K562 (cell line): ENCODE data around the gene GJC2. TPM values are rescaled to one million over a fixed set of nuclear protein-coding genes. Genes with fewer than 3 reads are reported as not detected.
A peak's percentile ranks its signal among the peaks of the same experiment; 100 is the strongest.

Source experiments
- ATAC-seq: fragments of 200-7000 bp; cut with Tn5 transposase; 3 replicates; pipeline ENCODE4 v1.9.1; 2020; ENCODE audit warnings: moderate library complexity
- BruUV-seq: library from RNA; stranded (reverse); fragments of 400-500 nt; replicated peaks from 2 replicates; lab custom pipeline; 2021; lab: Mats Ljungman, UMichigan
- CTCF ChIA-PET: fragments of 300-600 bp; formaldehyde crosslinking; extraction: SDS; loops from one replicate; lab custom pipeline; 2021; ENCODE audit warnings: low intra/inter-chr PET ratio; lab: Yijun Ruan, JAX
- POLR2A ChIA-PET: fragments of 300-600, 350-650 bp; sonication (Branson Sonifier 250); formaldehyde crosslinking; extraction: SDS; loops from one replicate; lab custom pipeline; 2021; ENCODE audit warnings: antibody characterized with exemption, inconsistent platforms; lab: Yijun Ruan, JAX
- DNase-seq, 4 experiments: peaks; one replicate each; pipeline versions ENCODE4 v3.0.0 to v3.0.0-alpha.2; 2011 to 2018; ENCODE audit warnings: low spot score in 3 of 4, mixed read lengths in 3 of 4; ENCODE audit errors: extremely low read depth in 1 of 4
- FAIRE-seq: peaks from 2 replicates; lab custom pipeline; 2011; peaks lifted over from hg19 to GRCh38; lab: Jason Lieb, UNC
- H2AFZ ChIP-seq: 2 replicates; pipeline ENCODE4 v1.6.0; 2011; ENCODE audit warnings: low read depth, low read length, control low read depth, inconsistent platforms
- H3K27ac ChIP-seq: fragments of 200-600 bp; 3 replicates; pipeline ENCODE4 v1.8.0; 2011; ENCODE audit warnings: low read depth, mild to moderate bottlenecking, control low read depth, inconsistent platforms, low read length, moderate library complexity, mixed read lengths; ENCODE audit errors: extremely low read depth
- H3K27me3 ChIP-seq, 2 experiments: fragments of 300-600 bp in 1 of 2; 2 replicates in 1 of 2; 3 replicates in 1 of 2; pipeline versions ENCODE4 v1.6.0 to v1.8.0; 2011; ENCODE audit warnings: inconsistent platforms in 2 of 2, low read length in 2 of 2, mild to moderate bottlenecking in 1 of 2, mixed read lengths in 1 of 2, moderate library complexity in 1 of 2; ENCODE audit not compliant: control insufficient read depth in 2 of 2, insufficient read depth in 2 of 2
- H3K36me3 ChIP-seq: fragments of 300-600 bp; 3 replicates; pipeline ENCODE4 v1.8.0; 2011; ENCODE audit warnings: mild to moderate bottlenecking, low read length, inconsistent platforms; ENCODE audit not compliant: control insufficient read depth, insufficient read depth
- H3K4me1 ChIP-seq, 2 experiments: fragments of 200-600 bp in 1 of 2; replicated peaks in 1 of 2; 2 replicates in 1 of 2; 3 replicates in 1 of 2; pipeline versions ENCODE4 v1.5.1 to v1.8.0; 2011; ENCODE audit warnings: inconsistent platforms in 2 of 2, low read length in 2 of 2, mild to moderate bottlenecking in 1 of 2, mixed read lengths in 1 of 2, moderate library complexity in 1 of 2; ENCODE audit not compliant: control insufficient read depth in 2 of 2, insufficient read depth in 2 of 2
- H3K4me2 ChIP-seq: 2 replicates; pipeline ENCODE4 v1.6.1; 2011; ENCODE audit warnings: low read length, control low read depth, inconsistent platforms, mixed read lengths; ENCODE audit not compliant: insufficient read depth
- H3K4me3 ChIP-seq: fragments of 200-600 bp; sonication (generic), shearing (Covaris generic); 2 replicates; pipeline ENCODE4 v1.5.1; 2016; ENCODE audit warnings: control low read depth, inconsistent platforms
- H3K79me2 ChIP-seq: fragments of 200-600 bp; 3 replicates; pipeline ENCODE4 v1.8.0; 2011; ENCODE audit warnings: low read length, inconsistent platforms; ENCODE audit not compliant: control insufficient read depth, insufficient read depth
- H3K9ac ChIP-seq, 2 experiments: 2 replicates each; pipeline versions ENCODE4 v1.6.0 to v1.6.1; 2011; ENCODE audit warnings: low read depth in 2 of 2, low read length in 2 of 2, control low read depth in 1 of 2, inconsistent platforms in 1 of 2, mild to moderate bottlenecking in 1 of 2, mixed read lengths in 1 of 2; ENCODE audit not compliant: insufficient read depth in 1 of 2
- H3K9me1 ChIP-seq: one replicate; pipeline ENCODE4 v1.6.0; 2011; ENCODE audit warnings: inconsistent platforms, mild to moderate bottlenecking, low read length, moderate library complexity; ENCODE audit not compliant: control insufficient read depth, insufficient read depth
- H3K9me3 ChIP-seq: replicated peaks from 2 replicates; pipeline ENCODE4 v1.5.1; 2011; ENCODE audit warnings: low read depth, low read length, inconsistent platforms; ENCODE audit not compliant: control insufficient read depth, insufficient read depth
- H4K20me1 ChIP-seq: replicated peaks from 2 replicates; pipeline ENCODE4 v1.6.1; 2011; ENCODE audit warnings: low read length, inconsistent platforms, mixed read lengths; ENCODE audit not compliant: control insufficient read depth, insufficient read depth
- FOXK1 ChIP-seq: sonication (generic); formaldehyde crosslinking; IDR thresholded peaks from 2 replicates; pipeline ENCODE4 v1.8.0; 2022; ENCODE audit warnings: missing genetic modification reagents, mild to moderate bottlenecking, borderline replicate concordance
- FOXM1 ChIP-seq, 2 experiments: fragments of 450-650 bp in 1 of 2; sonication (generic) in 1 of 2; formaldehyde crosslinking in 1 of 2; IDR thresholded peaks; 2 replicates each; pipeline versions ENCODE4 v1.6.1 to v1.9.0; 2017 to 2022; ENCODE audit warnings: low read depth in 2 of 2, mild to moderate bottlenecking in 2 of 2, missing genetic modification reagents in 1 of 2, moderate library complexity in 1 of 2
- JUND ChIP-seq, 2 experiments: IDR thresholded peaks; 2 replicates in 1 of 2; 3 replicates in 1 of 2; pipeline ENCODE4 v1.6.1; 2011; ENCODE audit warnings: borderline replicate concordance in 2 of 2, low read depth in 2 of 2, low read length in 2 of 2, improper control_type of control experiment in 1 of 2, missing biosample characterization in 1 of 2, missing genetic modification characterization in 1 of 2, missing genetic modification reagents in 1 of 2
- PTBP1 ChIP-seq: fragments of 200-400 bp; formaldehyde crosslinking; IDR thresholded peaks from 2 replicates; pipeline ENCODE4 v1.6.1; 2017; ENCODE audit warnings: low read depth, low read length
- SNAPC5 ChIP-seq: fragments of 250-450 bp; sonication (Bioruptor Pico); IDR thresholded peaks from 2 replicates; pipeline ENCODE4 v1.8.0; 2021; ENCODE audit warnings: moderate library complexity, mild to moderate bottlenecking, inconsistent platforms
- SREBF1 ChIP-seq: fragments of 150-350 bp; IDR thresholded peaks from 2 replicates; pipeline ENCODE4 v1.6.1; 2014; ENCODE audit warnings: antibody characterized with exemption, low read depth, low read length, borderline replicate concordance
- TRIM24 ChIP-seq, 2 experiments: fragments of 450-650 bp; IDR thresholded peaks; 2 replicates each; pipeline ENCODE4 v1.6.1; 2016
- ZBTB1 ChIP-seq: sonication (generic); formaldehyde crosslinking; IDR thresholded peaks from 2 replicates; pipeline ENCODE4 v1.8.1; 2023; ENCODE audit warnings: missing genetic modification reagents, low read depth, mild to moderate bottlenecking, borderline replicate concordance
- ZBTB40 ChIP-seq, 2 experiments: fragments of 450-650 bp in 1 of 2; sonication (generic) in 1 of 2; formaldehyde crosslinking in 1 of 2; IDR thresholded peaks; 2 replicates each; pipeline versions ENCODE4 v1.7.1 to v1.9.0; 2016 to 2022; ENCODE audit warnings: inconsistent platforms in 1 of 2, mild to moderate bottlenecking in 1 of 2, missing genetic modification reagents in 1 of 2
- ZKSCAN1 ChIP-seq: fragments of 150-350 bp; IDR thresholded peaks from 2 replicates; pipeline ENCODE4 v1.6.1; 2016; ENCODE audit warnings: low read depth, low read length
- ZSCAN29 ChIP-seq: fragments of 450-650 bp; IDR thresholded peaks from 2 replicates; pipeline ENCODE4 v1.6.1; 2017
- WGBS: fragments of 100-300 bp; shearing (Covaris generic); methylation state at CpG from one replicate; pipeline ENCODE4 v1.1.6; 2016; ENCODE audit warnings: low coverage, mixed read lengths; ENCODE audit not compliant: insufficient coverage; ENCODE audit errors: missing lambda C conversion rate; 5-methylcytosine and 5-hydroxymethylcytosine counted together
- in situ Hi-C: fragments of 300-500 bp; cut with MboI; formaldehyde crosslinking; loops from 4 replicates; pipeline ENCODE4 v1.15.0; 2018; ENCODE audit warnings: inconsistent platforms, mixed read lengths
- intact Hi-C: fragments of 100-400 bp; cut with micrococcal nuclease; formaldehyde crosslinking; loops from 2 replicates; pipeline ENCODE4 v1.14.2; 2022
- polyA plus RNA-seq, 8 experiments: library from polyadenylated mRNA; depleted of rRNA in 4 of 8; stranded (reverse) in 5 of 8; unstranded in 3 of 8; fragments of >200 nt; fragmentation: Nextera tagmentation in 2 of 8; fragmentation: Illumina TruSeq in 1 of 8; extraction: Ambion mirVana in 2 of 8; extraction: Trizol in 1 of 8; gene quantifications; 2 replicates each; pipeline versions ENCODE4 v1.2.1 to v1.2.3, GENCODE V29; 2011 to 2014; ENCODE audit warnings: inconsistent platforms in 1 of 8, missing spikeins in 1 of 8
- total RNA-seq, 7 experiments: library from RNA; depleted of rRNA in 6 of 7; stranded (reverse); fragments of >200 nt in 6 of 7; fragmentation: Illumina TruSeq in 2 of 7; extraction: Trizol in 2 of 7; gene quantifications; 2 replicates each; pipeline versions ENCODE4 v1.2.1 to v1.2.3, GENCODE V29; 2011 to 2021; ENCODE audit warnings: low replicate concordance in 1 of 7

GJC2 gene
- total and polyA plus RNA-seq, 9 of the 15 experiments (the other 6 are each of a cell fraction or from before 2014, with no cell fraction given): 0.03 to 0.62 (median 0.11) TPM; not detected in 2

GRCh38 chr1:228198977-228199590 lies 49.4 kb downstream of the GJC2 start:
- DNase-seq (peak; percentile 29 to 68 (median 52)), FAIRE-seq (no peak), ATAC-seq (no peak; the same call in 2 of the 3 replicates)
- CTCF ChIA-PET: no interaction called here
- H3K79me2 ChIP-seq: no peaks in the 10 kb centered on the region
- 0% methylated on average over 2 of the region's 2 CpGs for WGBS
- in situ Hi-C loops: no loop called here
- H3K9me1 ChIP-seq: no peaks in the 10 kb centered on the region
- H4K20me1 ChIP-seq: no peaks in the 10 kb centered on the region
- intact Hi-C loops: no loop called here
- POLR2A ChIA-PET: interaction anchor here (0.6 to 0.8 kb wide), 2 partner anchors 28 to 47 kb away, joined by 3 read pairs; no protein-coding TSS in a partner anchor
- H3K27ac ChIP-seq: no peak overlapping the region
- H3K36me3 ChIP-seq: no peaks in the 10 kb centered on the region
- no peak overlapping the region for H3K4me3 ChIP-seq
- H3K9me3 ChIP-seq: peaks cover 9% of the 10 kb centered on the region
- BruUV-seq: no TSS peak
- no peak overlapping the region for H3K4me2 ChIP-seq
- peaks cover 6 to 10% of the 10 kb centered on the region in 2 experiments; a peak in 3 of 5 replicates for H3K27me3 ChIP-seq
- no peak overlapping the region for H3K9ac ChIP-seq
- no peak overlapping the region for H2AFZ ChIP-seq
- peaks cover 0 to 4% of the 10 kb centered on the region in 2 experiments; a peak in 2 of 5 replicates for H3K4me1 ChIP-seq
- no peak for TF ChIP-seq ZBTB1 (CRISPR knock-in tag)
- TF ChIP-seq PTBP1: no peak
- TF ChIP-seq ZSCAN29: no peak
- TF ChIP-seq TRIM24 (IDR thresholded peaks at IDR 0.05): peak; percentile 94 to 98
- no peak for TF ChIP-seq FOXK1 (CRISPR knock-in tag)
- TF ChIP-seq JUND (IDR thresholded peaks at IDR 0.05; ENCODE audit: borderline replicate concordance, low read depth, low read length): no peak
- peak; percentile 13; the same call in 1 of the 3 replicates for TF ChIP-seq JUND (tag; IDR thresholded peaks at IDR 0.05; ENCODE audit: borderline replicate concordance, low read depth, low read length)
- TF ChIP-seq ZKSCAN1: no peak
- 0 out of 2 replicates have a peak, but pooled peaks have one; percentile 30 for TF ChIP-seq ZBTB40 (IDR thresholded peaks at IDR 0.05)
- TF ChIP-seq ZBTB40 (CRISPR knock-in tag; IDR thresholded peaks at IDR 0.05): no peak
- TF ChIP-seq SNAPC5 (CRISPR knock-in tag): no peak
- TF ChIP-seq SREBF1: no peak
- TF ChIP-seq FOXM1 (IDR thresholded peaks at IDR 0.05; ENCODE audit: low read depth): 0 out of 2 replicates have a peak, but pooled peaks have one; percentile 35
- TF ChIP-seq FOXM1 (CRISPR knock-in tag; IDR thresholded peaks at IDR 0.05; ENCODE audit: low read depth): no peak
